HepG2 (cell line): ENCODE results near the gene DDX23. TPM values are rescaled to one million over a fixed set of nuclear protein-coding genes. Genes with fewer than 3 reads are reported as not detected.

Experiments used
- ATAC-seq: fragments of 200-7000 bp; cut with Tn5 transposase; 3 replicates; pipeline ENCODE4 v1.9.1; 2020; ENCODE audit warnings: mild to moderate bottlenecking, moderate library complexity
- BruUV-seq: library from RNA; stranded (reverse); fragments of 400-500 nt; replicated peaks from 2 replicates; lab custom pipeline; 2021; lab: Mats Ljungman, UMichigan
- CTCF ChIA-PET: fragments of 300-600 bp; formaldehyde crosslinking; extraction: SDS; loops from one replicate; lab custom pipeline; 2021; ENCODE audit warnings: low total read pairs, inconsistent platforms, low intra/inter-chr PET ratio; lab: Yijun Ruan, JAX
- POLR2A ChIA-PET: fragments of 350-600 bp; sonication (Branson Sonifier 250); formaldehyde crosslinking; loops from one replicate; lab custom pipeline; 2020; ENCODE audit warnings: antibody characterized with exemption, inconsistent platforms; lab: Yijun Ruan, JAX
- DNase-seq: peaks from one replicate; pipeline ENCODE4 v3.0.0-alpha.2; 2015; ENCODE audit warnings: low spot score
- FAIRE-seq: peaks from 3 replicates; lab custom pipeline; 2011; peaks lifted over from hg19 to GRCh38; lab: Jason Lieb, UNC
- H2AFZ ChIP-seq: one replicate; pipeline ENCODE4 v1.6.1; 2011; ENCODE audit warnings: low read length, inconsistent platforms
- H3K27ac ChIP-seq: fragments of 300-600 bp; 3 replicates; pipeline ENCODE4 v1.8.0; 2011; ENCODE audit warnings: mixed run types, mild to moderate bottlenecking, mixed read lengths, low read length, inconsistent platforms; ENCODE audit not compliant: insufficient read depth; ENCODE audit errors: extremely low read length
- H3K27me3 ChIP-seq, 2 experiments: fragments of 200-600 bp in 1 of 2; 2 replicates in 1 of 2; 3 replicates in 1 of 2; pipeline versions ENCODE4 v1.6.0 to v1.8.0; 2011; ENCODE audit warnings: low read length in 2 of 2, mild to moderate bottlenecking in 2 of 2, moderate library complexity in 2 of 2, inconsistent platforms in 1 of 2; ENCODE audit not compliant: insufficient read depth in 2 of 2, control insufficient read depth in 1 of 2
- H3K36me3 ChIP-seq, 2 experiments: fragments of 200-600 bp in 1 of 2; replicated peaks in 1 of 2; 2 replicates in 1 of 2; 3 replicates in 1 of 2; pipeline versions ENCODE4 v1.5.1 to v1.8.0; 2011; ENCODE audit warnings: low read length in 2 of 2, inconsistent platforms in 1 of 2; ENCODE audit not compliant: insufficient read depth in 2 of 2, control insufficient read depth in 1 of 2
- H3K4me1 ChIP-seq: 2 replicates; pipeline ENCODE4 v1.5.1; 2012; ENCODE audit warnings: low read length, inconsistent platforms; ENCODE audit not compliant: insufficient read depth
- H3K4me2 ChIP-seq: 2 replicates; pipeline ENCODE4 v1.6.0; 2011; ENCODE audit warnings: low read depth, low read length, inconsistent platforms
- H3K4me3 ChIP-seq, 3 experiments: fragments of 200-600 bp in 1 of 3; sonication (generic), shearing (Covaris generic) in 1 of 3; replicated peaks in 1 of 3; 2 replicates each; pipeline ENCODE4 v1.5.1; 2011 to 2016; ENCODE audit warnings: low read length in 3 of 3, inconsistent platforms in 2 of 3, low read depth in 2 of 3, mild to moderate bottlenecking in 2 of 3, control low read depth in 1 of 3, mixed read lengths in 1 of 3; ENCODE audit not compliant: insufficient read depth in 1 of 3
- H3K79me2 ChIP-seq: one replicate; pipeline ENCODE4 v1.6.1; 2011; ENCODE audit warnings: low read length, inconsistent platforms; ENCODE audit not compliant: insufficient read depth
- H3K9ac ChIP-seq: 2 replicates; pipeline ENCODE4 v1.6.0; 2011; ENCODE audit warnings: mild to moderate bottlenecking, low read depth, low read length, inconsistent platforms; ENCODE audit not compliant: insufficient read depth
- H3K9me3 ChIP-seq: 2 replicates; pipeline ENCODE4 v1.5.1; 2012; ENCODE audit warnings: mild to moderate bottlenecking, low read length
- H4K20me1 ChIP-seq: 2 replicates; pipeline ENCODE4 v1.6.0; 2011; ENCODE audit warnings: inconsistent platforms, mild to moderate bottlenecking, low read length, moderate library complexity; ENCODE audit not compliant: insufficient read depth
- BRD4 ChIP-seq: sonication (generic); formaldehyde crosslinking; IDR thresholded peaks from 2 replicates; pipeline ENCODE4 v1.4.0; 2020; ENCODE audit warnings: missing genetic modification reagents
- EEA1 ChIP-seq: sonication (generic); formaldehyde crosslinking; IDR thresholded peaks from 2 replicates; pipeline ENCODE4 v1.5.1; 2020; ENCODE audit warnings: mild to moderate bottlenecking, missing genetic modification reagents, borderline replicate concordance
- NFATC3 ChIP-seq: sonication (generic); formaldehyde crosslinking; IDR thresholded peaks from 2 replicates; pipeline ENCODE4 v1.5.1; 2020; ENCODE audit warnings: mild to moderate bottlenecking, missing genetic modification reagents
- NFIC ChIP-seq: IDR thresholded peaks from 2 replicates; pipeline ENCODE4 v1.6.1; 2012; ENCODE audit warnings: mild to moderate bottlenecking, low read length, inconsistent platforms
- NR1H2 ChIP-seq: sonication (generic); formaldehyde crosslinking; IDR thresholded peaks from 2 replicates; pipeline ENCODE4 v1.8.1; 2022; ENCODE audit warnings: low read depth, missing genetic modification reagents, borderline replicate concordance
- SAFB2 ChIP-seq: sonication (generic); formaldehyde crosslinking; IDR thresholded peaks from 2 replicates; pipeline ENCODE4 v1.5.1; 2020; ENCODE audit warnings: missing genetic modification reagents, low read depth, mild to moderate bottlenecking, borderline replicate concordance
- SKIL ChIP-seq: sonication (generic); formaldehyde crosslinking; IDR thresholded peaks from 2 replicates; pipeline ENCODE4 v1.8.0; 2022; ENCODE audit warnings: missing genetic modification reagents, mild to moderate bottlenecking, moderate library complexity, borderline replicate concordance
- ZBTB26 ChIP-seq: IDR thresholded peaks from 2 replicates; pipeline ENCODE4 v1.6.1; 2016; ENCODE audit warnings: missing compliant biosample characterization, missing genetic modification reagents, borderline replicate concordance
- ZFP37 ChIP-seq: sonication (generic); formaldehyde crosslinking; IDR thresholded peaks from 2 replicates; pipeline ENCODE4 v1.4.0; 2020; ENCODE audit warnings: missing genetic modification reagents, borderline replicate concordance
- ZNF17 ChIP-seq: sonication (generic); formaldehyde crosslinking; IDR thresholded peaks from 2 replicates; pipeline ENCODE4 v1.5.0; 2020; ENCODE audit warnings: mild to moderate bottlenecking, missing genetic modification reagents
- ZNF432 ChIP-seq: sonication (generic); formaldehyde crosslinking; IDR thresholded peaks from 2 replicates; pipeline ENCODE4 v1.5.0; 2020; ENCODE audit warnings: missing genetic modification reagents, mild to moderate bottlenecking, borderline replicate concordance
- ZNF563 ChIP-seq: sonication (generic); formaldehyde crosslinking; IDR thresholded peaks from 2 replicates; pipeline ENCODE4 v1.8.0; 2022; ENCODE audit warnings: mild to moderate bottlenecking, moderate library complexity, missing genetic modification reagents
- ZSCAN25 ChIP-seq: sonication (generic); formaldehyde crosslinking; IDR thresholded peaks from 2 replicates; pipeline ENCODE4 v1.8.0; 2022; ENCODE audit warnings: mild to moderate bottlenecking, missing genetic modification reagents
- WGBS: methylation state at CpG from one replicate; pipeline ENCODE4 v1.1.6; 2017; ENCODE audit warnings: low lambda C conversion rate; 5-methylcytosine and 5-hydroxymethylcytosine counted together
- in situ Hi-C: cut with HindIII; loops from 2 replicates; pipeline ENCODE4 v1.10.0; 2017; ENCODE audit warnings: low pct_unique_long_range_greater_than_20kb; ENCODE audit not compliant: extremely low pct_ligation_motif_present
- intact Hi-C: fragments of 100-400 bp; cut with micrococcal nuclease; formaldehyde crosslinking; loops from one replicate; pipeline ENCODE4 v1.10.0; 2022; ENCODE audit not compliant: unreplicated experiment
- polyA plus RNA-seq, 8 experiments: library from polyadenylated mRNA; depleted of rRNA in 3 of 8; stranded (reverse) in 7 of 8; unstranded in 1 of 8; fragments of >200 nt; fragmentation: Illumina TruSeq in 4 of 8; extraction: Trizol in 4 of 8; gene quantifications; 2 replicates each; pipeline versions ENCODE4 v1.2.1 to v1.2.3, GENCODE V29; 2011 to 2016; ENCODE audit warnings: low read depth in 4 of 8, missing spikeins in 1 of 8, mixed read lengths in 1 of 8; ENCODE audit not compliant: insufficient read depth in 1 of 8
- total RNA-seq, 5 experiments: library from RNA; depleted of rRNA; stranded (reverse); fragments of >200 nt; fragmentation: Illumina TruSeq; extraction: Trizol; gene quantifications; 2 replicates each; pipeline ENCODE4 v1.2.3, GENCODE V29; 2016; ENCODE audit warnings: low read depth in 1 of 5
- TF ChIP-seq, protein P1 (sequence below): fragments of 450-650 bp; IDR thresholded peaks from 2 replicates; pipeline ENCODE4 v1.6.1; 2016
- TF ChIP-seq, protein P2 (sequence below): sonication (generic); formaldehyde crosslinking; IDR thresholded peaks from 2 replicates; pipeline ENCODE4 v1.4.0; 2020; ENCODE audit warnings: missing genetic modification reagents

The DDX23 gene
- total and polyA plus RNA-seq, 2 of the 13 experiments (the other 11 are each of a cell fraction or from before 2014, with no cell fraction given) = 35.7 to 90.0 TPM

- no peak for TF ChIP-seq SAFB2
- TF ChIP-seq BRD4 (CRISPR knock-in tag) = no peak
Measured at GRCh38 chr12:48783432-48783831, 68.5 kb downstream of the DDX23 start (continued).

DNA sequence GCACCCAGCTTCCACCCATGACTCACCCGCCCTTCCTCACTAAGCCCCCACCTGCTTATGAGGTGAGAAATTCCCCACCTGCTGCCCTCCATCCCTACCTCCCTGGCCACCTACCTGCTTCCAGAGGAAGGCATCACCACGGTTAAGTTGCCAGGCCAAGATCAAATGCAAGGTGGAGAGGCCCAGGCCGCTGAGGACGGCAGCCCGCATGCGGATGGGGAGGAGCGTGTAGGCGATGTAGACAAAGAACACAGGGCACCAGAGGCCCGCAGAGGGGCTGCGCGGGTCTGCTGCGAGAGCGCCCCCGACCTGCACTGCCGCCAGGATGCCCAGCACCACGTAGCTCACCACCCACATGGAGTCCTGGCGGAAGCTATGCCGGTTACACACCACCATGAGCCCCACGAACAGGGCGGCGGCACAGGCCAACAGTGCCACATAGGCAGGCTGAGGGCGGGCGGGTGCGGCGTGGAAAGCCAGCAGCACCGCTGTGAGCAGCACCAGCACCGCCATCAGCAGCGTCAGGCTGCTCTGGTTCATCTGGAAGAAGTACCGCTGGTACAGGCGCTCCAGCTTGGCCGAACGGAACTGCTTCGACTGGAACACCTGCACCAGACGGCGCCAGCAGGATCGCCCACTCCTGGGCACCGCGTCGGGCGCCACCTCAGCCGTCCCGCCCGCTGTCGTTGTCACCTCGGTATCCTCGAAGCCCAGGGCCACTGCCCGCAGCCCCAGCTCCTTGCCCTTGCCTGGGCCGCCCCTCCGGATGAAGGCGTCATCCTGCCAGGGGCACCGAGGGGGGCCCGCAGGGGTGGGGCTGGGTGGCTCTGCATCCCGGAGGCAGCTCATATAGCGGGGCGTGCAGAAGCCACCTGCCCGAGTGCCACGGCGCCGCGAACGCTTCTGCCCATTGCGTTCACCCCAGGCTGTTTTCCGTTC, 69.2 kb downstream of the DDX23 start:
- WGBS = 98% methylated on average over 29 of the region's 63 CpGs
- BruUV-seq = no TSS peak
- in situ Hi-C loops (no loop called here), intact Hi-C loops (no loop called here)
- Histone ChIP-seq H3K27ac (no peak overlapping the region), H3K9ac (no peak overlapping the region), H3K36me3 (0 out of 5 replicates have a peak, but pooled peaks cover 0 to 8% of the 10 kb centered on the region in 2 experiments), H3K4me1 (peaks cover 15% of the 10 kb centered on the region), H4K20me1 (no peaks in the 10 kb centered on the region), H3K79me2 (peaks cover 3% of the 10 kb centered on the region), H3K27me3 (no peaks in the 10 kb centered on the region), H3K9me3 (no peaks in the 10 kb centered on the region), H3K4me2 (no peak overlapping the region), H3K4me3 (no peak overlapping the region), H2AFZ (no peak overlapping the region)
- ChIA-PET POLR2A (interaction anchor here (1.6 kb wide), 1 partner anchor 28 kb away, joined by 3 read pairs; no protein-coding TSS in a partner anchor), CTCF (no interaction called here)
- ATAC-seq (no peak), FAIRE-seq (no peak), DNase-seq (no peak)
- no peak for TF ChIP-seq ZNF432 (CRISPR knock-in tag)
- TF ChIP-seq ZSCAN25 (CRISPR knock-in tag) = no peak
- TF ChIP-seq NFATC3 (CRISPR knock-in tag) = no peak
- no peak for TF ChIP-seq NFIC
- no peak for TF ChIP-seq ZBTB26 (CRISPR knock-in tag)
- TF ChIP-seq, protein P1, sequence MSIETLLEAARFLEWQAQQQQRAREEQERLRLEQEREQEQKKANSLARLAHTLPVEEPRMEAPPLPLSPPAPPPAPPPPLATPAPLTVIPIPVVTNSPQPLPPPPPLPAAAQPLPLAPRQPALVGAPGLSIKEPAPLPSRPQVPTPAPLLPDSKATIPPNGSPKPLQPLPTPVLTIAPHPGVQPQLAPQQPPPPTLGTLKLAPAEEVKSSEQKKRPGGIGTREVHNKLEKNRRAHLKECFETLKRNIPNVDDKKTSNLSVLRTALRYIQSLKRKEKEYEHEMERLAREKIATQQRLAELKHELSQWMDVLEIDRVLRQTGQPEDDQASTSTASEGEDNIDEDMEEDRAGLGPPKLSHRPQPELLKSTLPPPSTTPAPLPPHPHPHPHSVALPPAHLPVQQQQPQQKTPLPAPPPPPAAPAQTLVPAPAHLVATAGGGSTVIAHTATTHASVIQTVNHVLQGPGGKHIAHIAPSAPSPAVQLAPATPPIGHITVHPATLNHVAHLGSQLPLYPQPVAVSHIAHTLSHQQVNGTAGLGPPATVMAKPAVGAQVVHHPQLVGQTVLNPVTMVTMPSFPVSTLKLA = no peak
- TF ChIP-seq ZFP37 (CRISPR knock-in tag) = no peak
- TF ChIP-seq NR1H2 (CRISPR knock-in tag) = no peak
- TF ChIP-seq SKIL (CRISPR knock-in tag) = no peak
- TF ChIP-seq, protein P2, sequence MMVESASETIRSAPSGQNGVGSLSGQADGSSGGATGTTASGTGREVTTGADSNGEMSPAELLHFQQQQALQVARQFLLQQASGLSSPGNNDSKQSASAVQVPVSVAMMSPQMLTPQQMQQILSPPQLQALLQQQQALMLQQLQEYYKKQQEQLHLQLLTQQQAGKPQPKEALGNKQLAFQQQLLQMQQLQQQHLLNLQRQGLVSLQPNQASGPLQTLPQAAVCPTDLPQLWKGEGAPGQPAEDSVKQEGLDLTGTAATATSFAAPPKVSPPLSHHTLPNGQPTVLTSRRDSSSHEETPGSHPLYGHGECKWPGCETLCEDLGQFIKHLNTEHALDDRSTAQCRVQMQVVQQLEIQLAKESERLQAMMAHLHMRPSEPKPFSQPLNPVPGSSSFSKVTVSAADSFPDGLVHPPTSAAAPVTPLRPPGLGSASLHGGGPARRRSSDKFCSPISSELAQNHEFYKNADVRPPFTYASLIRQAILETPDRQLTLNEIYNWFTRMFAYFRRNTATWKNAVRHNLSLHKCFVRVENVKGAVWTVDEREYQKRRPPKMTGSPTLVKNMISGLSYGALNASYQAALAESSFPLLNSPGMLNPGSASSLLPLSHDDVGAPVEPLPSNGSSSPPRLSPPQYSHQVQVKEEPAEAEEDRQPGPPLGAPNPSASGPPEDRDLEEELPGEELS (CRISPR knock-in tag) = no peak
- TF ChIP-seq ZNF563 (CRISPR knock-in tag) = no peak
- TF ChIP-seq ZNF17 (CRISPR knock-in tag) = no peak
- no peak for TF ChIP-seq EEA1 (CRISPR knock-in tag)
